Activated T-helper 1 cell treated with Interleukin-2 at 50 U/mL for 16 hours (primary cell): ENCODE measurements around the gene SRPK2.

Experiments used
- DNase-seq: peaks from one replicate; pipeline ENCODE4 v3.0.0-alpha.2; 2020; ENCODE audit warnings: low read depth

SRPK2 gene

DNA sequence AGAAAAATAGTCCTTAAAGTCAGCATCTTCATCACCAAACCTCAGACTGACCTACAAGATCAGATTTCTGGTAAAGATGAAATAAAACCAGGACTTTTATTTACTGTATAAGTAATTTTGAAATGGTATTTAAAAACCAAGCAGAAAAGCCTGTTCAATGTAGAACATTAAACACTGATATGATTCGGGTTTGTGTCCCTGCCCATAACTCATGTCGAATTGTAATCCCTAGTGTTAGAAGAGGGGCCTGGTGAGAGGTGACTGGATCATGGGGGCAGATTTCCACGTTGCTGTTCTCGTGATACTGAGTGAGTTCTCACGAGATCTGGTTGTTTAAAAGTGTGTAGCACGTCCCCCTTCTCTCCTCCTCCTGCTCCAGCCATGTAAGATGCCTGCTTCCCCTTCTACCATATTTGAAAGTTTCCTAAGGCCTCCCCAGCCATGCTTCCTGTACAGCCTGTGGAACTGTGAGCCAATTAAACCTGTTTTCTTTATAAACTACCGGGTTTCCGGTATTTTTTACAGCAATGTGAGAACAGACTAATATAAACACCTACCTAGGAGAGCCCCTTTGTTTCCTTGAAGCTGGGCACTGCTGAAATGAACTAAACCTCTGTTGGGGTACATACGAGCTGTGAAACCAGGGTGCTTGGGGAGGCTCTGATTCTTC is 254.6 kb downstream of the SRPK2 start:
- DNase-seq = no peak

DNA sequence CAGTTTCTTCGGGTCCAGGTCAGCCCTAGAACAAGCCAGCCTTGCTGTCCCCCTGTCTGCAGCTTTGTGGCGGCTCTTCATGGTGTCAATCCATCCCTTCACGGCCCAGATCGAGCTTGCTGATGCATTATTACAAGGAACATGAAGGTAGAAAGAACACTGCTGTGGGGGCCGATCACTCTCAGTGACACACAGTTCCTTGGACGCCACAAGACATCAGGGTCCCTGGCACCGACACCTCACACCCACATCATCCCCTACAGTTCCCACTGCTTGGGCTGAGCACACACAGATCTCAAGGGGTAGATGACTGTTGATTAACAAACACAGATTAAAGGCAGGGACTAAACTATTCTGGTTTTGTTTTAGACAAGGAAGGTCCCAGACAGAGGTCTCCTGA is 255.4 kb downstream of the SRPK2 start:
- no peak for DNase-seq

DNA sequence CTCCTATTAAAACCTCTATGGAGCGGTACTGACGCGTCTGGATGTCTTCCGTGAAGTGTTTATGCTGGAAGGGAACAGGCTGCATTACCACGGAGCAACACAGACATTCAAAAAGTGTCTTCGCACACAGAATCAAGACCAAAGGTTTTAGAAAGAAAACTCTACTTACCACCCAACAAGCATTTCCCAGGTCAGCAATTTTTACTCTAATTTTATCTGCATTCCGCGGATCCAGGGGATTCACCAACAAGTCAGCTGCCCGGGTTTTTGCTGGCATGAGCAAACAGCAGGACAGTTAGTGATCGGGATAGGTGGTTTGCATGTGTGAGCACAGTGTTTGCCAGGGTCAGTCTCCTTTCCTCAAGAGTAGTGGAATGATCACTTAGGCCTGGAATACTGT is 255.9 kb downstream of the SRPK2 start:
- DNase-seq = no peak

DNA sequence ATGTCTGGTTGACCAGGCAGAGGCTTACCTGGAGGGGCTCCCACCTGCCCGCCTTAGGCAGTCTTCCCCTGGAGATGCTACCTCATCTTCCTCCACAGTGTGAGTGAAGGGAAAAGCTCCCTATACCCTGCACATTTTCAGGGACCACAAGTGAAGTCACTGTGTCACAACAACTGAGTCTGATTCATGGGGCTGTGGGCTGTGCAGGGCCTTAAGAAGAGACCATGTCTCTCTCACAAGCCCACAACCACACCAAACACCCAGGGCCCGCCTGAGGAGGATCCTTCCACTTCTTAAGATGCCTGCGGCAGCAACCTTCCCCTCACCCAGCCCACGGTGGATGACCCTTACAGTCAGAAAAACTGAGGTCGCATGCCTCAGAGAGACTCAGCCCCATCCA is 256.4 kb downstream of the SRPK2 start:
- DNase-seq = no peak

DNA sequence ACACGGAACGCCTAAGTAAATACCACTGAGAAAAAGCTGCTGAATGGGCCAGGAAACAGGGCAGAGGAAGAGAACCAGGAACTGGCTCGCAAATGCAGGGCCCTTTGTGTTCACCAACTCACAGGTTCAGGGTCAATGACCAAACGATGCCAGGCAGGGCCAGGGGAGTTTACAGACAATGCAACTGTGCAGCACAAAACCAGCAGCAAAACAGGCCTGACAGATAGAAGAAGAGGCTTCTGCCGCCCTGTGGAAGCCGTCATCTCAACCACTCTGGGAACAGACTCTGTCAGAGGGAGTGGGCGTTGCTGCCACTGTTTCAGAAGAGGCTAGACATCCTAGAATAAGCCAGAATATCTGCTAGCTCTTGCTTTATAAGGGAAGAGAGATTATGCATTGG is 256.8 kb downstream of the SRPK2 start:
- no peak for DNase-seq

DNA sequence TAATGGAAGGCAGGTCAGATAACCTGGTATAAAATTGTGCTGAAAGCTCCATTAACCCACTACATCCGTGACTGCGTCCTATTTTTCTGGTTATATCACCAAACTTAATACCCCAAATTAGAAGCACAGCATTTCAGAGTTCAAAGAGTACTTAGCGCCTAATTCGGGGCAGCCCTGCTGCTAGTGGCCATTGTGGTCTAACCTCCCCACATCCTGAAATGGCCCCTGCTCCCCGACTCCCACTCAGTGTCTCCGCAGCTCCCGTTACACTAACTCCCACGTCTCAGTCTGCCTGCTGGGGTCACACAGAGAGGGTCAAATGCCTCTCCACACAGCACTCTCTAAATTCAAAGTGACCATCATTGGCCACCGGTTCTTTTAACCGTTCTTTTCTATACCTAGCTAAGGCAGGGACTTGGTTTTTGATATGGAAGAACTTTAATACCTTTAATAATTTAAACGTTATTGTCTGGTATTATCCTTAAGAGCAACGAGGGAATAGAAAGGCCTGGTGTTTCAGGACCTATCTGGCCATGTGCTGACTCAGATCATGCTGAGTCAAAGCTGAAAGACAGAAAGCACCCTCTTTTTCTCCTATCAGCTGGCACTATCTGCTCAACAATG is 257.6 kb downstream of the SRPK2 start:
- DNase-seq = no peak

DNA sequence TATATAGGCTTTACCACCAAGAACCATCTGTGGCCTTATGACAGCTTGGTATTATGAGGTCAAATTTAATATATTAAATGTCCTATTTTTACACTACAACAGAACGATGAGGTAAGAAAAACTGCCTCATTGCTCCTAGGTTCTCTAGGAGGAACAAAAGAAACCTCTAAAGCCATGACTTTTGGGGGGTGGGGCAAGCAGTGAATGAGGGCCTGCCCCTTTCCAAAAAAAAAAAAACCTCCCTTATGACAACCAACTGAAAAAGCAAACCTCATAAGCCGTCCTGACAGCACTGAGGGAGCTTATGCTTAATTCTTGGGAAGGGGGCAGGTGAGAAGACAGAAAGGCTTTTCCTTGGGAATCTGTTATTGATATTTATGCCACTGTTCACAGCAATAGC is 258.1 kb downstream of the SRPK2 start:
- no peak for DNase-seq

DNA sequence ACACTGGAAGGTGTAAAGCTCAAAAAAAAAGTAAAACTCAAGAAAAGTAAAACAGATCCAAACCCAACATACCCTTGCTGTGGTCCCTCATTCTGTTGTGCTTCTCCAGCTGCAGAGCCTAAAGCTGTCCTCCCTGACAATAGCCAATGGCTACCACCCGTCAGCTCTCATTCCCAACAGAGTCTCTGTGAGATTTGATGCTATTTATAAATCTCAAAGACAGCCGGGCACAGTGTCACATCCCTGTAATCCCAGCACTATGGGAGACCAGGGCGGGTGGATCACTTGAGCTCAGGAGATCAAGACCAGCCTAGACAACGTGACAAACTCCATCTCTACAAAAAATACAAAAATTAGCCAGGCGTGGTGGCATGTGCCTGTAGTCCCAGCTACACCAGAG is 258.7 kb downstream of the SRPK2 start:
- no peak for DNase-seq

DNA sequence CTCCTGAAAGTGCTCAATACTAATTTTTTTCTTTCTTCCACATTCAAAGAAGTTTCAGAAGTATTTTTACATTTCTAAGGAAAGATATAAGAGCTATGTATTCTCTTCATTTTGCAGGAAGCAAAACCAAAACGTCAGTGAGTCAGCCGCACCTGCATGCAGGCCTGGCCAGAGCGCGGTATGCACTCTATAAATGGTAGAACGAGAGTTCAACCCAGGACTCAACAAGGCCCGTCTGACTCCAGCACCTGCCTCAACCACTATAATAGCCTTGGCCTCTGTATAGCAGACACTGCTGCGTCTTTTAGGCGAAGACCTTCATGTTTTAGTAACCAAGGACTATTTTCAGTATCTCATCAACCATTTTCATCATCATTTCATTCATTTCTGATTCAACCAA is 261.5 kb downstream of the SRPK2 start:
- DNase-seq = no peak

DNA sequence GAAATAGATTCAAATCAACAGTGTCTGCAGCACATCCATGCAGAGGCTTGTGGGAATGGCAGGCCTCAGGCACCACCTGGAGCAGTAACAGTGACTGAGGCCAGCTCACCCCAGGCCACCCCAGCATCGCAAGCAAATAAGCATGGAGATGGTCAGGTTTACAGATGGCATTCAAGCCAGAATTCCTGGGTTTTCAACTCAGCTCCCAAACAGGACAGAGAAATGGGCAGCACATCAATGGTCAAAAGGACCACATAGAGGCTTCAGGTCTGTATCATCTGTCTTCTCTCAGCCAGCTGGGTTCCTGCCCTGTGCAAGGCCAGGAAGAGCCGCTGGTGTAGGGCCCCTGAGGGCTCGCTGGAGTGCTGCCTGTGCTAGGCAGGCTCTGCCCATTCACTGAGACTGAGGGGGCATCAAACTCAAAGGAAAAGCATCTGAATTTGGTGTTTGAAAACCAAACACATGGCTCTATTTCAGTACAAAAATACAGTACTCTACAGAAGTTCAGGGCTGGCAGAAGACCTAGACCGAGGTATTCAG is 262.2 kb downstream of the SRPK2 start:
- no peak for DNase-seq

DNA sequence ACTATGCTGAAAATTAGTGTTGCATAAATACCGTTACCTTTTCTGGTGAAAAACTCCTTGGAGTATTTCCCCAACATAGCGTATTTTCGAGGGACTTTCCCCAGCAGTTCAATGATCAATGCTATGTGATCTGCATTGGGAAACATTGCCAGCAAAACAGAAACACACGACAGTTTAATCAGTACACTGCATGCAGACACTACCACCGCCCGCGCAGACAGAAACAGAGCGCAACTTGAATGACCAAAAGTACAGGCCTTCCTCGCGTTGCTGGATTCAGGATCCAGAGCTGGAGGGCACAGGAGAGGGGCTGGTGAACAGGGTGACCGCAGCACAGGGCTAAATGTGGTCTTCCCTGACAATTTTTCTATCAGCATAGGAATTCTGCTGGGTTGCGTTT is 263.0 kb downstream of the SRPK2 start:
- DNase-seq = no peak

DNA sequence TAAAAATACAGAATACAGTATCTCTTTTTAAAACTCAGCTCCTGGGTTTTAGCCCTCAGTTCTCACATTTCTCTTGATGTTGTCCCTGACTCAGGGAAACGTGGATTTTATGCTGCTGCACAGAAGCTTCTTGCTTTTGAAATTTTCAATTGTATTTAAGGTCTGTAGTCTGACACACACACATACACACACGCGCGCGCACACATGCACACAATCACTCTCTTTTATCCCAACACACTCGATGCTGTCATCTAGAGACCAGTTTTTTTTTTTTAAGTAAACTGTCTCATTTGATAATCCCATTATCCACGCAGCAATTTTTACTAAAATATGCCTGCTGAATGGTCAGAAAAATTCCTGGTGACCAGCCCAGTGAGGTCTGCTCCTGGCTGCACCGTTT is 266.1 kb downstream of the SRPK2 start:
- no peak for DNase-seq

DNA sequence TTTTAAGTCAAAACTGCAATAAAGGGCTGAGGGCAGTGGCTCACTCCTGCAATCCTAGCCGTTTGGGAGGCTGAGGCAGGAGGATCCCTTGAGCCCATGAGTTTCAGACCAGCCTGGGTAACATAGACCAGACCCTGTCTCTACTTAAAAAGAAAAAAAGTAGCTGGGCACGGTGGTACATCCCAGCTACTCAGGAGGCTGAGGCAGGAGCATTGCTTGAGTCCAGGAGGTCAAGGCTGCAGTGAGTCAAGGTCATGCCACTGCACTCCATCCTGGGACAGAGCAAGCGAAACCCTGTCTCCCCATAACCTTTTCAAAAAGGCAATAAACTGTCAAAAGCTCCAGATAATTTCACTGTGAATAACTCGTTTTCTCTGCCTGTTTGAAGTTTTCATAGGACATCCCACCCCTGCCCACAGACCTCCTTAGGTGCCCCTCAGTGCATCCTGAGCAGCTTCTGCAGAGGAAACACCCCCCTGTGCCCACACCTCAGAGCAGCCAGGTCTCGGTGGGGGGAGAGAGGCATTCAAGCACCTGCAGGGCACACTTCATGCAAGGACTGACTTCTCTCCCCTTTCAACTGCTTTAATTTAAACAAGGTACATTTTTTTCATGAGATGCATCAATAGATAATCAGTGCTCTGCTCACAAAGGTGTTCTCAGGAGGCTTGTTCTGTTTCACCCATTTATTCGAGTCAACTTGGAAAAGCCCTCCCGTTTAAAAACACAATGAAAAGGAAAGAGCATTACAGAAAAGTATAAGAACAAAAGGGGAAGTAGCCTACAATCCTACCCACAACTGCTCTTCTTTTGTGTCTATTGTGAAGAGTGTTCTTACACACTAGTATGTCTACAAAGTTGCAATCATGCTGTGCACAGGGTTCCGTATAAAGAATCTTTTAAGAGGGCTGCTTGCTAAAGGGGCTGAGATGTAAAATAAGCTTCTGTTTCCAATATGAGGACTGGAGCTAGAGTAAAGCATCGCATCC is 269.8 kb downstream of the SRPK2 start:
- no peak for DNase-seq

DNA sequence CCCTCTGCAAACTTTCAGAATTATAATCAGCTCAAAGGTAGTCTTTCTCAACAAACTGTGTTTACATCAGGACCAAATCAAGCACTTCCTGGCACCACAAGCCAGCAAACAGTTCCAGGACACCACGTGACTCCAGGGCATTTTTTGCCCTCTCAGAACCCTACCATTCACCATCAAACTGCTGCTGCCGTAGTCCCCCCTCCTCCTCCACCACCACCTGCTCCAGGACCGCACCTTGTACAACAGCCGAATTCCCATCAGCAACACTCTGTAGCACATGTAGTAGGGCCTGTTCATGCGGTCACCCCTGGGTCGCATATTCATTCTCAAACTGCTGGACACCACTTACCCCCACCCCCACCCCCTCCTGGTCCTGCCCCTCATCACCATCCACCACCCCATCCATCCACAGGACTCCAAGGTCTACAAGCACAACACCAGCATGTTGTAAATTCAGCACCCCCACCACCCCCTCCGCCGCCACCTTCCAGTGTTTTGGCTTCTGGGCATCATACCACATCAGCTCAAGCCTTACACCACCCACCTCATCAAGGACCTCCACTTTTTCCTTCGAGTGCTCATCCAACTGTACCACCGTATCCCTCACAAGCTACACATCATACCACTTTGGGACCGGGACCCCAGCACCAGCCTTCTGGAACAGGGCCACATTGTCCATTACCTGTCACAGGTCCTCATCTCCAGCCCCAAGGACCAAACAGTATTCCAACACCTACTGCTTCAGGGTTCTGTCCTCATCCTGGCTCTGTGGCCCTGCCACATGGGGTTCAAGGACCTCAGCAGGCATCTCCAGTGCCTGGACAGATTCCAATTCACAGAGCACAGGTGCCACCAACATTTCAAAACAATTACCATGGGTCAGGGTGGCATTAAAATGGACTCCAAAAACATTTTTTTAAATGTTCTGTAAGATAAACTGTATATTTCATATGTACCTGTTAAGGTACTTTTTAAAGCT is 276.0 kb downstream of the SRPK2 start:
- DNase-seq = no peak

DNA sequence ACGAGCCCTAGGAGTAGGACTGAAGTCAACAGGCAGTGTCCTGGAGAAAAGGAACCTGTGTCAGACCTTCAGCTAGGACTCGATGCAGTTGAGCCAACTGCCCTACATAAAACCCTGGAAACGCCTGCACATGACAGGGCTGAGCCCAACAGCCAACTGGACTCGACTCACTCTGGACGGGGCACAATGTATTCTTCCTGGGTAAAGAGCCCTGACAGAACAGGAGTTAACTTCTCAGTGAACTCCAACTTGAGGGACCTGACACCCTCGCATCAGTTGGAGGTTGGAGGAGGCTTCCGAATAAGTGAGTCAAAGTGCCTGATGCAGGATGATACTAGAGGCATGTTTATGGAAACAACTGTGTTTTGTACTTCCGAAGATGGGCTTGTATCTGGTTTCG is 281.3 kb downstream of the SRPK2 start:
- DNase-seq = no peak

DNA sequence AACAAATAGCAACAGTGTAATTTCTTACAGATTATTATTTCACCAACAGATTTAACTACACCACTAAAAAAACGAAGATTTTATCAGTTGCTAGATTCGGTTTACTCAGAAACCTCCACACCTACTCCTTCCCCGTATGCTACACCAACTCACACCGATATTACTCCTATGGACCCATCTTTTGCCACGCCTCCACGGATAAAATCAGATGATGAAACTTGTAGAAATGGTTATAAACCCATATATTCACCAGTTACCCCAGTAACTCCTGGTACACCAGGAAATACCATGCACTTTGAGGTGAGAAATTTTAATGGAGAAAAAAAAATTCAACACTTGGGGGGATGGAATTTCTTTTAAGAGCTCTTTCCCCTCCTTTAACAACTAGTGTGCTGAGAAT is 282.2 kb downstream of the SRPK2 start:
- no peak for DNase-seq

DNA sequence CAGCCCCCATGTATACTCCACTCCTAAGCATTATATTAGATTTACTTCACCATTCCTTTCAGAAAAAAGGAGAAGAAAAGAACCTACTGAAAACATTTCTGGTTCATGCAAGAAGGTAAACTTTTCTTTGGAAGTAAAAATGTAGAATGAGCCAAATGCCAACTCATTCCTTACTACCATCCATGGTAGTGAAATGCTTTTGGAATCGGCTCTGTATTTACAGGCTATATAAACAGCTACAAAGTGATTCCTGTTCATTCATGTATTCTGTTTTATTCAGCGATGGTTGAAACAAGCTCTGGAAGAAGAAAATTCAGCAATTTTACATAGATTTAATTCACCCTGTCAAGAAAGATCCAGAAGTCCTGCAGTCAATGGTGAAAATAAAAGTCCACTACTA is 283.1 kb downstream of the SRPK2 start:
- DNase-seq = no peak

DNA sequence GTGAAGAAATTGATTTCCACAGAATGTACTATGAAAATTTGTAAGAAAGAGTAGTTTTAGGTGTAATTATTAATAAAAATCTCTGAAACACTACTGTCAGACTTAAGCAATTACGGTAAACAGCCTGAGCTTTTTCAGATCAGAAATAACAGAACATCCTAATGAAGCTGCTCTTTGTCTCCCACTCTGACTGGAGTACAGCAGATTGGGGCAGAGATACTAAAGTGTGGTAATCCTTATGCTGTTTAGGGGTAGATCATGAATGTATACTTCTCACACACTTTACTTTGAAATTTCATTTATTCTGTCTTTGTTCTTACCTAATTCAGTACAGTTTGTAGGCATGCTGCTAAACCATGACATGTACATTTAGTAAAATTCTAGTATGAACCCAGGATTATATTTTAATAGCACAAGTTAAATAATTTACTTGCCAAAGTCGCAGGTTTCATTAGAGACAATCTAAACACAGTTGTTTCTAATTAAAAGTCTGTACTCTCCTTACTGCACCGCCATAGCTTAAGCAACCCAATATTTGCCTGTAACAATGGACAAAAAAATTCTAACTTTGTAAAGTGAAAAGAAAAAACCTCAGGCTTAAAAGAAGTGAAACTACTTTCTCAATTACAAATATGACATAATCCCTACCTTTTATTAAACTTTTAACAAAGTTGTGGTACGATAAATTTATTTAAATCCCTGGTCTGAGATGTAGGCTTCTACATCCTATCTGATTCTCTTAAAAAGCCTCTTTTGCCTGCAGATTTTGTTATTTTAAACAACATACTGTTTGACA is 286.0 kb downstream of the SRPK2 start:
- DNase-seq = no peak

DNA sequence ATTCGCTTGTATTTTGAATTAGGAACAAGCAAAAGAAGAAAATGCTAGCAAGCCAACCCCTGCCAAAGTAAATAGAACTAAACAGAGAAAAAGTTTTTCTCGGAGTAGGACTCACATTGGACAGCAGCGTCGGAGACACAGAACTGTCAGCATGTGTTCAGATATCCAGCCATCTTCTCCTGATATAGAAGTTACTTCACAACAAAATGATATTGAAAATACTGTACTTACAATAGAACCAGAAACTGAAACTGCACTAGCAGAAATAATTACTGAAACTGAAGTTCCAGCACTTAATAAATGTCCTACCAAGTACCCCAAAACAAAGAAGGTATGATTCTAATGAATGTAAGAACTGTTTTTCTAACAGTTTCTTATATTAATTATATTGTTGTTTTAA is 286.9 kb downstream of the SRPK2 start:
- DNase-seq = no peak

DNA sequence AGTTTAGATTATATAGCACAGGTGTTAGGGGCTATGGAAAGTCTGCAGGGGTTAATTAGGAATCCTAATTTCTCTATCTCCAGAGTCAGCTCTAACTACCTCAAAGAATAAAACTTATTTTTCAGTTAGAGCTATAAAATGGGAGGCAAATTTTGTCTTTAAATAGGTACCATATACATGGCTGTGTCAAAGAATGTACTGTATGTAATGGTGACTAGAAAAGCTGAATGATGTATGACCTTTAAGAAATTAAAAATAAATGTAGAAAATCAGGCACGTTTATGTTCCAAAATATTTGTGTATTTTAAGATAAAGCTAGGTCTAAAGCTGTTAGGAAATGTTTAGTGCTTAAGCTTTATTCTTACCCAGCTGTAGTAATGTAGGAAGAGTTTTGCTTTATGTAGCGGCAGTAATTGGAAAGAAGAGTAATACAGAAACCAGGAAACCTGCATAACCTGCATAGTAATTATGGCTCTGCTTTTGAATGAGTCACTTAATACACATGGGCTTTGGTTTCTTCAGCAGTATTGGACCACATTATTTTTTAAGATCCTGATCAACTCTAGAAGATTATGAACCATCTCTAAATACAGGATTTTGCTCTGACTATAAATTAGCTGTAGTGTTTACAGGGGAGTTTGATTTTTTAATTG is 289.7 kb downstream of the SRPK2 start:
- no peak for DNase-seq
